Subcutaneous abdominal adipose tissue (tissue), 5 donors: Measurements from ENCODE around the gene KDM2A.
A peak's percentile ranks its signal among the peaks of the same experiment; 100 is the strongest.

ENCODE experiments used
- H3K27ac ChIP-seq: one replicate; pipeline ENCODE4 v1.7.0; 2013; ENCODE audit warnings: low read depth, mild to moderate bottlenecking, inconsistent platforms, low read length, moderate library complexity
- H3K27me3 ChIP-seq, 5 donors: one replicate each; pipeline ENCODE4 v1.7.0; 2013; ENCODE audit warnings: low read length in 5 of 5, inconsistent platforms in 1 of 5; ENCODE audit not compliant: control insufficient read depth in 5 of 5, insufficient read depth in 4 of 5
- H3K36me3 ChIP-seq, 5 donors: one replicate each; pipeline ENCODE4 v1.7.0; 2013; ENCODE audit warnings: low read length in 5 of 5; ENCODE audit not compliant: control insufficient read depth in 5 of 5, insufficient read depth in 5 of 5
- H3K4me1 ChIP-seq, 5 donors: one replicate each; pipeline ENCODE4 v1.7.0; 2013; ENCODE audit warnings: low read length in 5 of 5, mild to moderate bottlenecking in 3 of 5, moderate library complexity in 1 of 5; ENCODE audit not compliant: control insufficient read depth in 5 of 5, insufficient read depth in 5 of 5
- H3K4me3 ChIP-seq, 5 donors: one replicate each; pipeline ENCODE4 v1.7.0; 2013; ENCODE audit warnings: low read length in 5 of 5, low read depth in 1 of 5
- H3K9ac ChIP-seq, 5 donors: one replicate each; pipeline ENCODE4 v1.7.0; 2013; ENCODE audit warnings: low read length in 5 of 5, mild to moderate bottlenecking in 4 of 5, moderate library complexity in 3 of 5
- H3K9me3 ChIP-seq, 5 donors: one replicate each; pipeline ENCODE4 v1.7.0; 2013; ENCODE audit warnings: low read length in 5 of 5; ENCODE audit not compliant: control insufficient read depth in 5 of 5
- donor health status: healthy.
- donor health status: healthy.
- donor health status: healthy.
- donor health status: healthy.
- donor health status: healthy.

The KDM2A gene

DNA sequence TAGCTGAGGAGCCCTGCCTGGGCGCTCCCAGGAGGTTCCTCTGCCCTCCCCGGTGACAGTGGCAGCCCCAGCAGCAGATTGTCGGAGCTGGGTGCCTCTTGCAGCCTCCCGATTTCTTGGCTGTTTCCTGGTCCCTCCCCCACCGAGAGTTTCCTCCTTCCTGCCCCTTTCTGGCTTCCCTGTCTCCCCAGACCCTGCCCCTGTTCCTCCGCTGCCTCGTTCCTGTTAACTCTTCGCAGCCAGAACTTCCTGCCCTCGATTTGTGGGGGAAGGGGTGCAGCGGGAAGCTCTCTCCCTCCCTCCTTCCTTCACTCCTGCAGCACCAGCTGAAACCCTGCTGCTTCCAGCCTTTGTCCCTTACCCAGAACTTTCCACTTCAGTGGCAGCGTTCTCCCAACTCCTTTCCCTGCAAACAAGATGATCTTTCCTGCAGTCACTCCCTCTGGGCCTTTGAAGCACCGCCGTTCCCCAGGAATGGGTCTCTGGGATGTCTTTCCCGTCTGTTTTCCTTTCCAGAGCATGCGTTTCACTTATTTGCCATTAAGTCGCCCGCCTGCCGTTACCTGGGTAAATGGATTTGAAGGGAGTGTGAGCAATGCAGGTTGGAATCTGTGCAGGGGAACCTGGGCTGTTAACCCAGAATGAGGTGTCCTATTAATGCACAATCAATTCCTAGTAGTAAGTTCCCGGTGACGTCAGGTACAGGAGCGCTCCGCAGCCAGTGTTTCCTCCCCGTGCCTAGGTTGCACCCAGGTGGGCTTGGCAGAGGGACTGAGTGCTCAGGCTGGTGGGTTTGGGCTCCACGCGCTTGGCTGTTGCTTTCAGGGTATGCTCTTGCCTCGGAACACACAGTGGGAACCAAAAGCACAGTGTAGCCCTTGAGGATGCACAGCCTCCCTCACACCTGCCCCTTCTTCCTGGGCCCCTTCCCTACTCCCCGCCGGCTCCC is 151.5 kb downstream of the KDM2A start:
- no peaks in the 10 kb centered on the region for H3K27me3 ChIP-seq
- peak overlapping the region in 3 of 5 donors; percentile 37 to 67 (median 49) for H3K9ac ChIP-seq
- peaks cover 38 to 95% (median 92%) of the 10 kb centered on the region in 5 donors for H3K4me1 ChIP-seq
- peak overlapping the region; percentile 35 to 86 (median 49) for H3K4me3 ChIP-seq
- no peaks in the 10 kb centered on the region for H3K9me3 ChIP-seq
- H3K36me3 ChIP-seq: peaks cover 0 to 5% (median 2%) of the 10 kb centered on the region in 5 donors
- peak overlapping the region; percentile 51 for H3K27ac ChIP-seq

DNA sequence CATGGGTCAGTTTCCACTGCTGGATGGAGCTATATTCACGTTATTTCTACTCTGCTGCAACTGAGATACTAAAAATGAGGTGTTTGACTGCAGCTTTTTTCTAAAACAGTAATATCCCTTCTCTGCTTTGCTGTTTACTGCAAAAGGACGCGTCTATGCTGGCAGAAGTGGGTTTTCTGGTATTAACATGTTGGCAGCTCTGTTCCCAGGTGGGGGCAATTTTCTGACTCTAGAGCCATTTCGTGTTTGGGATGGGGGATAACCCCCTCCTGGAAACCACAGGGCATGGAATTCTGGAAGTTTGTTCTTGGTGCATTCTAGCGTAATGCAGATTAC is 152.1 kb downstream of the KDM2A start:
- peaks cover 0 to 5% (median 2%) of the 10 kb centered on the region in 5 donors for H3K36me3 ChIP-seq
- H3K27me3 ChIP-seq: no peaks in the 10 kb centered on the region
- H3K27ac ChIP-seq: peak overlapping the region; percentile 69
- no peaks in the 10 kb centered on the region for H3K9me3 ChIP-seq
- peak overlapping the region in 3 of 5 donors; percentile 7 to 86 (median 42) for H3K4me3 ChIP-seq
- no peak overlapping the region for H3K9ac ChIP-seq
- peaks cover 36 to 95% (median 93%) of the 10 kb centered on the region in 5 donors for H3K4me1 ChIP-seq

DNA sequence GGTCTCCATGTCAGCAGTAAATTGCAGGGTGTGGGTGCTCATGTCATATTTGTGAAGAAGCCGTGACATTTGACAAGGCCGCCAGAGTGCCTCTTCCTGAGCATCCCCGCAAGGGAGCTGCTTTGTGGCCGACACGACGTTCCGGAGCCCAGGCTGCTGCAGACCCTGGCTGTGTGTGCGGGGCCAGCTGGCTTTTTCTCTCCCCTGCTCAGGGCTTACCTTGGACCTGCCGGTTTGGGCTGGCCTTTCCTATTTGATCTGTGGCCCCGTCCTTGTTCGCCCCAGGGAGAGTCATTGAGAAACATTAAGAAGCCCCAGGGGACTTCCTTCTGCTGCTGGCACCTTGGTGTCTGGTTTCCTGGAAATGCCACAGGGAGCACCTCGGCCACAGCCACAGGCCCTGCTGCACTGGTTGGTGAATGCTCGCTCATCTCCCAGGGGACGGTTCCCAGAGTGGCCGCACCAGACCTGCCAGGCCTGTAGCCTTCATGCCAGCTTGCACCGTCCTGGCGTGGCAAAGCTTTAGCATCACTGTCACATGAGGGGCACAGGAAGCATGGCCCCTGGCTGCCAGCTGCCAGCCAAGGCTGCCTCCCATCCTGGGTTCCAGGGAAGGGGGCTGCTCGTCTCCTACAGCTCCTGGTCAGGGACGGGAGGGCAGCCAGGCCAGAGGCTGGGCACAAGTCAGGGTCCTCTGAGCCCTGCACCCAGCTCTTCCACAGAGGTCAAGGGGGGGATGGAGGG is 152.7 kb downstream of the KDM2A start:
- Histone ChIP-seq H3K9ac (peak overlapping the region in 2 of 5 donors; percentile 8 to 26), H3K4me3 (peak overlapping the region in 2 of 5 donors; percentile 7 to 38), H3K27me3 (no peaks in the 10 kb centered on the region), H3K9me3 (no peaks in the 10 kb centered on the region), H3K4me1 (peaks cover 38 to 100% (median 99%) of the 10 kb centered on the region in 5 donors), H3K36me3 (peaks cover 0 to 5% (median 2%) of the 10 kb centered on the region in 5 donors), H3K27ac (peak overlapping the region; percentile 69)

DNA sequence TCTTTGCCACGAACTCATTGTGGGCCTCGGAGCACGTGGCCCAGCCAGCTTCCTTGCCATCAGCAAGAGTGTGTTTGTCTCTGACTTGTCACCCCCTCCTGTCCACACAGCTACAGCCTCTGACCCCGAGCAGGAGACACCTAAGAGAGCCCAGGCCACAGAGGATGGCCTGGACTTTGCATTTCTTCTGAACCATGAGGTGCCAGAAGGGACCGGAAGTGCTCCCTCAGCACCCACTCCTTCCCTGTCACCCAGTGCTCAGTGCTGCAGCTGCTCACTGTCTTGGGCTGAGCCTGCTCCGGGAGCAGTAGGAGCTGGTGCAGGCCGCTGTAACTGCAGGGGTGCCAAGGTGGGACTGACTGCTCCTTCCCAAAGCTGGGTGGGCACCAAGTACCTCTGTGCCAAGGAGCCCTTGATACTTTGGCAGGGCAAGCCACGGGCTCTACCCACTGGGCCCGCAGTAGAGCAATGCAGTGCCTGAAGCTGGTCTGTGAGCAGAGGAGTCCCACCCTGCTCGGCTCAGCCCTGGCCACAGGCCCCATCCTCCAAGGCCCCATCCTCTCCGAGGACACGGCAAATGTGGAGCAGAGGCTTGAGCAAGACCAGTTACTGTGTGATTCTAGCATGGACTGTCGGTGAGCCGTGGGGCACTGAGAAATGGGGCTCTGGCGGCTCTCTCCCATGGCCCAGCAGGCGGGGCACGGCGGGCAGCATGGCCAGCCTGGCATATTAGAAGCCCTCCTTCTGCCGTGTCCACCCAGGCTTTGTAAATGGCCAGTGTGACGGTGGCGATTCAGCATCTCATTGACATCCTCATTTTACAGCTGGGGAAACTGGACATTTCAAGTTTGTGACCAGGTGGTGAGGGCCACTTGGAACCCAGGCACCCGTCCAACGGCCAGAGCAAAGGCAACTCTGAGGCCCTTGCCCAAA is 153.5 kb downstream of the KDM2A start:
- H3K9me3 ChIP-seq: no peaks in the 10 kb centered on the region
- no peaks in the 10 kb centered on the region for H3K27me3 ChIP-seq
- peak overlapping the region in 3 of 5 donors; percentile 13 to 57 (median 53) for H3K9ac ChIP-seq
- H3K27ac ChIP-seq: peak overlapping the region; percentile 69
- H3K4me3 ChIP-seq: peak overlapping the region in 2 of 5 donors; percentile 7 to 38
- peaks cover 0 to 5% (median 2%) of the 10 kb centered on the region in 5 donors for H3K36me3 ChIP-seq
- H3K4me1 ChIP-seq: peaks cover 36 to 100% (median 100%) of the 10 kb centered on the region in 5 donors

DNA sequence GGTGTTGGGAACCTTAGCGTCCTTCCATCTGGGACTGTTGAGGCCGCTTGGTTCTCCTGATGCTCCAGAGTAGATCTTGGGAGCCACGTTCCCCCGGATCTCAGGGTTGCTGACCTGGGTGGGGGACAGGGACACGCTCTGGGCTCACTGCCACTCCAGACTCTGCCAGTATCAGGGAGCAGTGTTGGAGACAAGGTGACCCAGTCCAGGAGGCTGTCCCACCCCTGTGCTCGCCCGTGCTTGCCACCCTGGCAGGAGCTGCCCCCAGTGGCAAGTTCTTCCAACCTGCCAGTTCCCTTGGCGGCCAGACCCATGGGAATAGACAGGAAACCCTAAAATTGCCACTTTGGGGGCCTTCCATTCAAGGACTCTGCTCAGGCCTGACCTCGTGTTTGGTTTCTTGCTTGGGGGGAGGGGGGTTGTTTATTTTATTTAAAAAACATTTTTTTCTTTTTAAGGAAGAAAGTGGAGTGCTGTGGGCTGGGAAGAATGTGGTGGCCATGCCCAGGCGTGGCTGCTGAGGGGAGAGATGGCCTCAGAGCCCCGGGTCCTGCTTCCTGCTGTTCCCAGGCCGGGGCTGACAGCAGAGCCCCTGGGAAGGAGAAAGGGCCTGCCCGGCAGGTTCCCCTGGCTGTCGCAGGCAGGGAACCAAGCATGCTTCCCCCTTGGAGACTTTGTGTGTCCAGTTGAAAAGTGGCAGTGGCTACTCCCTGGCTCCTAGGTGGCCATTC is 154.4 kb downstream of the KDM2A start:
- Histone ChIP-seq H3K9ac (peak overlapping the region in 3 of 5 donors; percentile 12 to 57 (median 53)), H3K36me3 (peaks cover 0 to 5% (median 2%) of the 10 kb centered on the region in 5 donors)

DNA sequence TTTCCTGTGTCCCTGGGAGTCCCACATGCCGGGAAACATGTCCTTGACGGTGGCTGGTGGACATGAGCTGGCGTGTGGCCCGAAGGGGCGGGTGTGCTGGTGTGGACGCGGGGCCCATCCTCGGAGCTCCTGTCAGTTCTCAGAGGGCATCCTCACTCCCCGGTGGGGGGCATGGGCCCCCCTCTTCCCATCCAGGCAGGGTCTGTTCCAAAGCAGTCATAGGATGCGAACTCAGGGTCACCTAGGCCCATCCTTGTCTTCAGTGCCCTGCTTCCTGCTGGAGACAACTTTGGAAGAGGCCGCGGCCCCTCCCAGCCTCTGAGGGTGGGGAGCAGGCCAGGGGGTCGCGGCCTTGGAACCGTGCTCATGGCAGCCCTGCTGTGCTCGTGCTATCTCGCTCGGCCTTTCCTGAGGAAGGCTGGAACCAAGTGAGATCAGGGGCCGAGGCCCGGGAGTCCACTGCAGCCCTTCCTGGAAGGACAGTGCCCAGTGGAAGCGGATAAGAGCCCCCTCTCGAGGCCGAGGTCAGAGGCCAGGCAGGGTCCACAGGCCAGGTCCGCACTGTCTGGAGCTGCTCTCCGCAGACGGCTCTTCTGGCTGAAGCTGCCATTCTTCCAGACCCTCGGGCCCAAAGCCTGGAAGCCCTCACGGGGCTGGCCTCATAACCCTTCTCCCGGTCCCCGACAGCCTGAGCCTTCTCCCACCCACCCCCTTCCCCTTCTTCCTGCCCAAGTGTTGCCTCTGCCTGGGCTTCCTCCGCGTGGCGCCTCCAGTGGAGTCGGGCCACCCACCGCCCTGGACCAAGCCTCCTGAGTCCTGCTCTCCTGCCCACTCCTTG is 155.9 kb downstream of the KDM2A start:
- H3K9me3 ChIP-seq: no peaks in the 10 kb centered on the region
- H3K4me1 ChIP-seq: peaks cover 29 to 100% (median 99%) of the 10 kb centered on the region in 5 donors
- H3K36me3 ChIP-seq: peaks cover 0 to 16% (median 12%) of the 10 kb centered on the region in 5 donors
- H3K27me3 ChIP-seq: no peaks in the 10 kb centered on the region
- H3K27ac ChIP-seq: peak overlapping the region; percentile 81
- H3K4me3 ChIP-seq: peak overlapping the region in 2 of 5 donors; percentile 0 to 25
- H3K9ac ChIP-seq: peak overlapping the region in 3 of 5 donors; percentile 42 to 66 (median 64)

More for the DNA sequence above, 154.4 kb downstream of the KDM2A start:
- Histone ChIP-seq H3K4me3 (no peak overlapping the region), H3K27me3 (no peaks in the 10 kb centered on the region), H3K27ac (peak overlapping the region; percentile 69), H3K9me3 (no peaks in the 10 kb centered on the region), H3K4me1 (peaks cover 38 to 100% (median 100%) of the 10 kb centered on the region in 5 donors)

DNA sequence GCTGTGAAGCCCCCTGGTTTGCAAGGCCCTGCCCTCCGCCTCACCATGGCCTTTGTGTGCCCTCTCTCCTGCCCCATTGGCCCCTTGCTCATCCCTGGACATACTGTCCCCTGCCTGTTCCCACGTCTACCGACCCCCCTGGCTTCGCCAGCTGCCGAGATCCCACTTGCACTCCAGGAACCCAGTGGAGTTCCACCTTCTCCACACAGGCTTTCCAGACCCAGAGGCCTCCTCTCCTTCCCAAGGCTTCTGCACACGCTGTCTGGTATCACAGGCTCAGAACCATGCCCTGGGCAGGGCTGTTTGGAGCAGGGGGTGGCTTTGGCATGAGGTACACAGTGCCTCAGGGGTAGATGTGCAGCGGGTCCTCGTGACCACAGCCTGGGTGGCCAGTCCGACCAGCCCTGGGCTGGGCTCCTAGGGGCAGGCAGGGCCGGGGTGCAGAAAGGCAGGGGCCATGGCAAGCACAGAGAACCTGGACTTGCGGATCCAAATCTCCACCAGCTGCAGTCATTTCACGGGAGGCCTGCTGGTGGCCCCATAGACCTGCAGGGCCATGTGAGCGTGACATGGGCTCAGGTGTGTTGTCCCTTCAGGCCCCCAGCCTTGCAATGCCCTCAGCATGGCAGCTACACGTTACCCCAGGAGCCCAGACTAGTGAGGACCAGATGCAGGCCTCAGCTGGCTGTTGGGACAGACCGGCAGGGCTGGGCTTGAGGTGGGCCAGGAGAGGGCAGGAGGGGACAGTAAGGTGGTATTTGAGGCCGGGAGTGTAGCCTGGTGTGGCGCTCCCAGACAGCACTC is 156.7 kb downstream of the KDM2A start:
- Histone ChIP-seq H3K9me3 (no peaks in the 10 kb centered on the region), H3K4me1 (peaks cover 30 to 100% (median 99%) of the 10 kb centered on the region in 5 donors), H3K9ac (peak overlapping the region in 2 of 5 donors; percentile 11 to 63), H3K27me3 (no peaks in the 10 kb centered on the region), H3K27ac (peak overlapping the region; percentile 81), H3K36me3 (peaks cover 0 to 24% (median 20%) of the 10 kb centered on the region in 5 donors), H3K4me3 (peak overlapping the region in 1 of 5 donors; percentile 25)

DNA sequence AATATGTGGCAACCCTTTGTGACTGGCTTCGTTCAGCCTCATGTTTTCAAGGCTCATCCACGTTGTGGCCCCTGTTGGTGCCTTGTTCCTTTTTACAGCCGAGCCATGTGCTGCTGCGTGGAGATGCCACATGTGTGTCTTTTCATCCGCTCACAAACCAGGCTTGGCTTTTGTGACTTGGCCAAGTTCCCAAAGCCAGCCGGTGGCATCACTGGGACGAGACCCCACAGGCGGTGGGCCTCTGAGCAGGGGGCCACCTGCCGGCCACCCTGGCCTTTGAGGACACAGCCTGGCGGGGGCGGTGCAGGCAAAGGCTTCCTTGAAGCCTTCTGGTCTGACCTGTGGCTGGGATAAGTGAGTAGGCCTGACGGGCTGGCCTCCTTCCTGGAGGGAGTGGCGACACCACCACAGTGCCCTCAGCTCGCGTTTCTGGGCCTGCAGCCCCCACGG is 157.7 kb downstream of the KDM2A start:
- H3K4me1 ChIP-seq: peaks cover 26 to 100% (median 91%) of the 10 kb centered on the region in 5 donors
- H3K4me3 ChIP-seq: peak overlapping the region in 4 of 5 donors; percentile 32 to 55 (median 48)
- H3K27ac ChIP-seq: peak overlapping the region; percentile 81
- no peaks in the 10 kb centered on the region for H3K27me3 ChIP-seq
- no peaks in the 10 kb centered on the region for H3K9me3 ChIP-seq
- H3K36me3 ChIP-seq: peaks cover 0 to 34% (median 30%) of the 10 kb centered on the region in 5 donors
- H3K9ac ChIP-seq: peak overlapping the region in 4 of 5 donors; percentile 34 to 82 (median 53)
